GM23338 (cell line): Measurements from ENCODE around the gene PCP4. TPM values are rescaled to one million over a fixed set of nuclear protein-coding genes. Genes with fewer than 3 reads are reported as not detected.

Experiments
- ATAC-seq: fragments of 200-7000 bp; cut with Tn5 transposase; 3 replicates; pipeline ENCODE4 v1.9.1; 2020
- DNase-seq: peaks from one replicate; pipeline ENCODE4 v3.0.0-alpha.2; 2015; ENCODE audit warnings: low spot score
- H2AFZ ChIP-seq: fragments of 200-600 bp; sonication (generic); 2 replicates; pipeline ENCODE4 v1.8.0; 2016; ENCODE audit warnings: antibody characterized with exemption, mild to moderate bottlenecking, moderate library complexity
- H3F3A ChIP-seq: fragments of 200-600 bp; sonication (generic); replicated peaks from 2 replicates; pipeline ENCODE4 v1.8.0; 2017; ENCODE audit warnings: antibody characterized with exemption, mixed run types, low read depth
- H3K27ac ChIP-seq: fragments of 200-600 bp; sonication (generic); 2 replicates; pipeline ENCODE4 v1.6.1; 2016; ENCODE audit warnings: low read depth
- H3K27me3 ChIP-seq: fragments of 200-600 bp; sonication (generic); 2 replicates; pipeline ENCODE4 v1.8.0; 2016; ENCODE audit warnings: mild to moderate bottlenecking, mixed run types, moderate library complexity; ENCODE audit not compliant: insufficient read depth
- H3K36me3 ChIP-seq: fragments of 200-600 bp; sonication (generic); 2 replicates; pipeline ENCODE4 v1.8.0; 2016; ENCODE audit warnings: mild to moderate bottlenecking; ENCODE audit not compliant: insufficient read depth
- H3K4me1 ChIP-seq: fragments of 200-600 bp; sonication (generic); 2 replicates; pipeline ENCODE4 v1.8.0; 2016; ENCODE audit warnings: mild to moderate bottlenecking, moderate library complexity; ENCODE audit not compliant: insufficient read depth
- H3K4me2 ChIP-seq: fragments of 200-600 bp; sonication (generic); 2 replicates; pipeline ENCODE4 v1.7.1; 2017; ENCODE audit warnings: mixed run types
- H3K4me3 ChIP-seq: fragments of 200-600 bp; sonication (generic); 2 replicates; pipeline ENCODE4 v1.6.1; 2016; ENCODE audit warnings: mixed run types
- H3K79me2 ChIP-seq: fragments of 200-600 bp; sonication (generic); replicated peaks from 2 replicates; pipeline ENCODE4 v1.8.0; 2017; ENCODE audit warnings: mild to moderate bottlenecking; ENCODE audit not compliant: insufficient read depth
- H3K9me2 ChIP-seq: fragments of 200-600 bp; sonication (generic); 2 replicates; pipeline ENCODE4 v1.8.0; 2017; ENCODE audit not compliant: insufficient read depth
- H4K20me1 ChIP-seq: fragments of 200-600 bp; sonication (generic); replicated peaks from 2 replicates; pipeline ENCODE4 v1.8.0; 2017; ENCODE audit warnings: mild to moderate bottlenecking; ENCODE audit not compliant: insufficient read depth
- H3K27ac Mint-ChIP-seq: 2 replicates; pipeline ENCODE4 v1.8.0; 2020; ENCODE audit warnings: inconsistent platforms, mild to moderate bottlenecking, moderate library complexity, mixed read lengths
- H3K27me3 Mint-ChIP-seq: 3 replicates; pipeline ENCODE4 v1.8.0; 2022; ENCODE audit warnings: low read depth, mild to moderate bottlenecking, moderate library complexity, mixed read lengths, inconsistent platforms; ENCODE audit not compliant: insufficient read depth, poor library complexity
- H3K36me3 Mint-ChIP-seq: 3 replicates; pipeline ENCODE4 v1.8.0; 2021; ENCODE audit warnings: low read depth, mild to moderate bottlenecking, inconsistent platforms, moderate library complexity, mixed read lengths
- H3K4me1 Mint-ChIP-seq: 3 replicates; pipeline ENCODE4 v1.8.0; 2020; ENCODE audit warnings: mild to moderate bottlenecking, inconsistent platforms, mixed read lengths
- H3K4me3 Mint-ChIP-seq: 3 replicates; pipeline ENCODE4 v1.8.0; 2021; ENCODE audit warnings: moderate library complexity, mild to moderate bottlenecking, inconsistent platforms, mixed read lengths
- H3K9me3 Mint-ChIP-seq: 3 replicates; pipeline ENCODE4 v1.8.0; 2020; ENCODE audit warnings: moderate library complexity, mild to moderate bottlenecking, inconsistent platforms, mixed read lengths
- JUNB ChIP-seq: IDR thresholded peaks from one replicate; pipeline ENCODE4 v1.6.1; 2016; ENCODE audit warnings: antibody characterized with exemption; ENCODE audit not compliant: unreplicated experiment
- STAT1 ChIP-seq: IDR thresholded peaks from one replicate; pipeline ENCODE4 v1.6.1; 2016; ENCODE audit warnings: antibody characterized with exemption; ENCODE audit not compliant: unreplicated experiment
- polyA plus RNA-seq: library from polyadenylated mRNA; unstranded; fragments of >200 nt; fragmentation: Nextera tagmentation; extraction: Ambion mirVana; gene quantifications from 2 replicates; pipeline ENCODE4 v1.2.1, GENCODE V29; 2016
- total RNA-seq: library from RNA; depleted of rRNA; stranded (reverse); fragments of >200 nt; shearing (Covaris generic); gene quantifications from 2 replicates; pipeline ENCODE4 v1.2.3, GENCODE V29; 2014
- TF ChIP-seq, protein P1 (sequence below), 2 experiments: fragments of 200-600 bp in 1 of 2; sonication (generic) in 1 of 2; conservative IDR thresholded peaks; 2 replicates each; pipeline versions ENCODE4 v1.5.1 to v1.6.1; 2016 to 2017; ENCODE audit warnings: antibody characterized with exemption in 2 of 2, low read depth in 2 of 2, mild to moderate bottlenecking in 2 of 2, moderate library complexity in 1 of 2

PCP4 gene
- total and polyA plus RNA-seq, 2 experiments from 2014 or later: 7.3 TPM; not detected in 1

DNA sequence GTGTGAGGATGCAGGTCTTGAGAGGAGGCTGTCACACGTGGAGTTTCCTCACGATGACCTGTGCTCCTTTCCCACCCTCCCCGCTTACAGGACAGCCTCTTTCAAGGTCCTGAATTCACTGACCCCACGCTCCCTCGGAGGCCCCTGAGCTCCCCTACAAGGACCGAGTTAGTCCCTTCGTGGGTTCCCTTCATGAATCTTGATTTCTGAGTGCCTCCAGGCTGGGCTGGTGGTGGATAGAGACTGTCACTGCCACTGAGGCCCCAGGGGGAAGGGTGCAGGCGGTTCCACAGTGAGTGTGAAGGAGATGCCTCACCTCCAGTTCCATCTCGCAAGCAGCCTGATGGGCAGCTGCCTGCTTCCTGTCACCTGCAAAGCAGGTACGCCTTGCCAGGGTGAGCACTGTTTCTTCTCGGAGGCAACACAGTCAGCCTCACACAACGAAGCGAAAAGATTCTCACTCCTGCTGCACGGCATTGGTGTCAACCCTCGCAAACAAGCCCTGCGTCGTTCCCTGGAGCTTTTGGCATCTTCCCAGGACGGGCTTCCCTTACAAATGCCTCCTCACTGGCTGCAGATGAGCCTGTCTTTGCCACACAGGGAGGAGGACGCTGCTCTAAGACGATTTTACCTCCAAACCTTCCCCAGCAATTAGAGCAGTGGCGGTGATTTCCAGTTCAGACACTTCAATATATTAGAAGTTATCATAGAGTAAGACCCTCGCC is 26.7 kb upstream of the PCP4 start:
- TF ChIP-seq STAT1: no peak
- TF ChIP-seq, protein P1, sequence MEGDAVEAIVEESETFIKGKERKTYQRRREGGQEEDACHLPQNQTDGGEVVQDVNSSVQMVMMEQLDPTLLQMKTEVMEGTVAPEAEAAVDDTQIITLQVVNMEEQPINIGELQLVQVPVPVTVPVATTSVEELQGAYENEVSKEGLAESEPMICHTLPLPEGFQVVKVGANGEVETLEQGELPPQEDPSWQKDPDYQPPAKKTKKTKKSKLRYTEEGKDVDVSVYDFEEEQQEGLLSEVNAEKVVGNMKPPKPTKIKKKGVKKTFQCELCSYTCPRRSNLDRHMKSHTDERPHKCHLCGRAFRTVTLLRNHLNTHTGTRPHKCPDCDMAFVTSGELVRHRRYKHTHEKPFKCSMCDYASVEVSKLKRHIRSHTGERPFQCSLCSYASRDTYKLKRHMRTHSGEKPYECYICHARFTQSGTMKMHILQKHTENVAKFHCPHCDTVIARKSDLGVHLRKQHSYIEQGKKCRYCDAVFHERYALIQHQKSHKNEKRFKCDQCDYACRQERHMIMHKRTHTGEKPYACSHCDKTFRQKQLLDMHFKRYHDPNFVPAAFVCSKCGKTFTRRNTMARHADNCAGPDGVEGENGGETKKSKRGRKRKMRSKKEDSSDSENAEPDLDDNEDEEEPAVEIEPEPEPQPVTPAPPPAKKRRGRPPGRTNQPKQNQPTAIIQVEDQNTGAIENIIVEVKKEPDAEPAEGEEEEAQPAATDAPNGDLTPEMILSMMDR (conservative IDR thresholded peaks at IDR 0.05; ENCODE audit: low read depth in 2 of 2): no peak
- Mint-ChIP-seq H3K36me3 (no peaks in the 10 kb centered on the region; the same call in 2 of the 3 replicates), H3K4me1 (peaks cover 14% of the 10 kb centered on the region), H3K4me3 (no peak overlapping the region), H3K27ac (peak overlapping the region; percentile 28; the same call in 1 of the 2 replicates), H3K9me3 (no peaks in the 10 kb centered on the region; the same call in 2 of the 3 replicates), H3K27me3 (no peaks in the 10 kb centered on the region)
- Histone ChIP-seq H3K79me2 (no peaks in the 10 kb centered on the region), H3F3A (no peaks in the 10 kb centered on the region), H3K27ac (no peak overlapping the region), H3K27me3 (no peaks in the 10 kb centered on the region), H4K20me1 (no peaks in the 10 kb centered on the region), H3K4me3 (no peak overlapping the region), H3K9me2 (0 out of 2 replicates have a peak, but pooled peaks cover 3% of the 10 kb centered on the region), H3K4me2 (no peak overlapping the region), H2AFZ (no peak overlapping the region), H3K4me1 (peaks cover 5% of the 10 kb centered on the region; the same call in 1 of the 2 replicates), H3K36me3 (no peaks in the 10 kb centered on the region)
- ATAC-seq: peak; percentile 45
- peak; percentile 10 for DNase-seq

DNA sequence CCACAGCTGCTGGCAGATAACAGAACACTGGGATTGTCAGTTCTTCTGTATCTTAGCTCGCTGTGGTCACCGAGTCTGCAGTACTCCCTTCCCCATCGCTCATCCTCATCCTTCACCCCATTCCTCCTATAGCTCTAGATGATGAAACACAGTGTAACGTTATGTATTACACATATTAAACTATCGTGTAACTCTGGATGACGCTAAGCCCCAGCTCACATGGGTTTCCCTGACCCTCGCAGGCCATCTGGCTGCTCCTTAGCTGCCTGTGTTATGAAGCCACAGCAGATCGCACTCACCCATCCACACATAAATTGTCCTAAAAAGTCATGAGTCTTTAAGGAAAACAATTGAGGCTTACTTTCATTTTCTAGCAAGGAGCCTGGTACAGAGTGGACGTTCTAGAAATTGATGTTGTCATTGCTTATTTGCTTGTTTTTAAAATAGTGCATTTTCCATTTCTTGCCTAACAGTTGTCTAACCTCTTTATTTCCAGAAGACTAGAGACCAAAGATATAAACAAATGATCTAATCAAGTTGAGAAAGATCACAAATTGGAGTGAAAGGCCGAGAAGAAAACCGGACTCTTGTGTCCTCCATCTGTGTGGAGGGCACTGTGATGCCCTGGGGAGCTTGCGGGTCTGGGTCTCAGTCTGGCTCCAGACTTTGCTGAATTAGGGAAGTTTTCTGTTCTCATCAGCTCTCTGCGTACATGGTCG is 24.3 kb upstream of the PCP4 start:
- H3K36me3 Mint-ChIP-seq: no peaks in the 10 kb centered on the region; the same call in 2 of the 3 replicates
- ATAC-seq: no peak
- H2AFZ ChIP-seq: no peak overlapping the region
- H3K4me3 ChIP-seq: no peak overlapping the region
- no peaks in the 10 kb centered on the region for H4K20me1 ChIP-seq
- H3K27ac Mint-ChIP-seq: no peak overlapping the region
- no peaks in the 10 kb centered on the region for H3K27me3 ChIP-seq
- H3K27ac ChIP-seq: no peak overlapping the region
- no peaks in the 10 kb centered on the region for H3K36me3 ChIP-seq
- no peaks in the 10 kb centered on the region for H3F3A ChIP-seq
- no peak for TF ChIP-seq JUNB
- TF ChIP-seq, protein P1 (conservative IDR thresholded peaks at IDR 0.05; ENCODE audit: low read depth in 2 of 2): no peak
- H3K4me3 Mint-ChIP-seq: no peak overlapping the region
- H3K4me2 ChIP-seq: no peak overlapping the region
- H3K4me1 ChIP-seq: peaks cover 5% of the 10 kb centered on the region; the same call in 1 of the 2 replicates
- H3K9me3 Mint-ChIP-seq: no peaks in the 10 kb centered on the region; the same call in 2 of the 3 replicates
- peaks cover 16% of the 10 kb centered on the region for H3K4me1 Mint-ChIP-seq
- DNase-seq: no peak
- H3K27me3 Mint-ChIP-seq: no peaks in the 10 kb centered on the region
- peaks cover 22% of the 10 kb centered on the region; the same call in 1 of the 2 replicates for H3K9me2 ChIP-seq
- H3K79me2 ChIP-seq: no peaks in the 10 kb centered on the region
